Measurements from ENCODE around the gene VWA3B. TPM values are rescaled to one million over a fixed set of nuclear protein-coding genes. Genes with fewer than 3 reads are reported as not detected.

The VWA3B gene
- total and polyA plus RNA-seq, 2 experiments from 2014 or later: 0.80 TPM; not detected in 1

DNA sequence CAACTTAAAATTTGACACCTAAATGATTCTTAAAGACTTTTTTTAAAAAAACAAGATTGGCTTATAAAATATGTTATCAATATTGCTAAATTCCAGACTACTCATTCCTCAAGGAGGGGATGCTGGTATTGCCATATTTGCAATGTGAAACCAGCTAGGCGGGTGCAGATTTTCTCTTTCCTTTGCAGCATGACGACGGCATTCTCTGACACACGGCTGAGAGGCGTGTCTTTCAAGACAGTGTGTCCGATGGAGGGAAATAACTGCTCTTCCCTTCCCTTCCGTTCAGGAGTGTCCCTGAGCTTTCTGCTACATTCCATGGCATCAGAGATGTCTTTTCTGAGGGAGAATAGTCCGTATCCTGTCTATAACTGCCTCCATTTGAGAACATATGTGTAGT lies 221.1 kb downstream of the VWA3B start:
- 81% methylated on average over 8 of the region's 8 CpGs for WGBS (ENCODE audit: low lambda C conversion rate, missing lambda C conversion rate)
- H3K9me2 ChIP-seq (replicated peaks; ENCODE audit: insufficient read depth): no peaks in the 10 kb centered on the region
- H3K4me1 ChIP-seq (ENCODE audit: insufficient read depth): no peaks in the 10 kb centered on the region
- H3K4me3 ChIP-seq: no peak overlapping the region
- H3K9me3 ChIP-seq (ENCODE audit: low read depth): no peaks in the 10 kb centered on the region
- no peak for DNase-seq (ENCODE audit: low spot score)
- no peak for TF ChIP-seq EZH2 (IDR thresholded peaks at IDR 0.05; ENCODE audit: borderline replicate concordance)
- TF ChIP-seq, protein P1, sequence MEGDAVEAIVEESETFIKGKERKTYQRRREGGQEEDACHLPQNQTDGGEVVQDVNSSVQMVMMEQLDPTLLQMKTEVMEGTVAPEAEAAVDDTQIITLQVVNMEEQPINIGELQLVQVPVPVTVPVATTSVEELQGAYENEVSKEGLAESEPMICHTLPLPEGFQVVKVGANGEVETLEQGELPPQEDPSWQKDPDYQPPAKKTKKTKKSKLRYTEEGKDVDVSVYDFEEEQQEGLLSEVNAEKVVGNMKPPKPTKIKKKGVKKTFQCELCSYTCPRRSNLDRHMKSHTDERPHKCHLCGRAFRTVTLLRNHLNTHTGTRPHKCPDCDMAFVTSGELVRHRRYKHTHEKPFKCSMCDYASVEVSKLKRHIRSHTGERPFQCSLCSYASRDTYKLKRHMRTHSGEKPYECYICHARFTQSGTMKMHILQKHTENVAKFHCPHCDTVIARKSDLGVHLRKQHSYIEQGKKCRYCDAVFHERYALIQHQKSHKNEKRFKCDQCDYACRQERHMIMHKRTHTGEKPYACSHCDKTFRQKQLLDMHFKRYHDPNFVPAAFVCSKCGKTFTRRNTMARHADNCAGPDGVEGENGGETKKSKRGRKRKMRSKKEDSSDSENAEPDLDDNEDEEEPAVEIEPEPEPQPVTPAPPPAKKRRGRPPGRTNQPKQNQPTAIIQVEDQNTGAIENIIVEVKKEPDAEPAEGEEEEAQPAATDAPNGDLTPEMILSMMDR (IDR thresholded peaks at IDR 0.05; ENCODE audit: poor library complexity): no peak
- no peak for TF ChIP-seq EZH2phosphoT487 (IDR thresholded peaks at IDR 0.05; ENCODE audit: low read depth, severe bottlenecking, unreplicated experiment)
- no peak overlapping the region for H2AFZ ChIP-seq
- no peaks in the 10 kb centered on the region for H3K36me3 ChIP-seq (replicated peaks; ENCODE audit: insufficient read depth, low read depth)
- no peak overlapping the region for H3K4me2 ChIP-seq
- no peak overlapping the region for H3K27ac ChIP-seq
- no peaks in the 10 kb centered on the region for H3K79me2 ChIP-seq
- H4K20me1 ChIP-seq (ENCODE audit: insufficient read depth, poor library complexity, severe bottlenecking): no peaks in the 10 kb centered on the region
- no peaks in the 10 kb centered on the region for H3K27me3 ChIP-seq

DNA sequence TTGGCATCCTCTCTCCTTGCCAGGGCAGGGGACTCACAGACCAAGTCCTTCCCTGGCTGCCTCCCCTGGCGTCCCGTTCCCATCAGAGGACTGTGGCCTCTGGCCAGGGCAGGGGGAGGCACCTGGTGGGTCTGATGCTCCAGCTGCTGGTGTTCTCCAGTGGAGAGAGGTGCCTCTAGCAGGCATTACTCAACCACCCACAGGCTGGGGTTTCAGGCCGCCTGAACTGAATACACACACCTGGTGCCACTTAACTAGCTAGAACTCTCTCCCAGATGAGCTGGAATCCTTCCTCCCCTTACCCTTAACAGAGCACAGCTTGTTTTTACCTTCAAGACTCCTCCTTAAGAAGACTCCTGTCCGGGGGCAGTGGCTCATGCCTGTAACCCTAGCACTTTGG lies 221.6 kb downstream of the VWA3B start:
- Histone ChIP-seq H3K4me1 (ENCODE audit: insufficient read depth) (no peaks in the 10 kb centered on the region), H3K4me2 (no peak overlapping the region), H3K4me3 (no peak overlapping the region), H3K36me3 (replicated peaks; ENCODE audit: insufficient read depth, low read depth) (no peaks in the 10 kb centered on the region), H3K27ac (no peak overlapping the region), H2AFZ (no peak overlapping the region), H4K20me1 (ENCODE audit: insufficient read depth, poor library complexity, severe bottlenecking) (no peaks in the 10 kb centered on the region), H3K9me2 (replicated peaks; ENCODE audit: insufficient read depth) (no peaks in the 10 kb centered on the region), H3K9me3 (ENCODE audit: low read depth) (no peaks in the 10 kb centered on the region), H3K27me3 (no peaks in the 10 kb centered on the region), H3K79me2 (no peaks in the 10 kb centered on the region)
- 78% methylated on average over 4 of the region's 4 CpGs for WGBS (ENCODE audit: low lambda C conversion rate, missing lambda C conversion rate)
- no peak for DNase-seq (ENCODE audit: low spot score)
- TF ChIP-seq EZH2 (IDR thresholded peaks at IDR 0.05; ENCODE audit: borderline replicate concordance) (no peak), EZH2phosphoT487 (IDR thresholded peaks at IDR 0.05; ENCODE audit: low read depth, severe bottlenecking, unreplicated experiment) (no peak)
- TF ChIP-seq, protein P1 (IDR thresholded peaks at IDR 0.05; ENCODE audit: poor library complexity): no peak

DNA sequence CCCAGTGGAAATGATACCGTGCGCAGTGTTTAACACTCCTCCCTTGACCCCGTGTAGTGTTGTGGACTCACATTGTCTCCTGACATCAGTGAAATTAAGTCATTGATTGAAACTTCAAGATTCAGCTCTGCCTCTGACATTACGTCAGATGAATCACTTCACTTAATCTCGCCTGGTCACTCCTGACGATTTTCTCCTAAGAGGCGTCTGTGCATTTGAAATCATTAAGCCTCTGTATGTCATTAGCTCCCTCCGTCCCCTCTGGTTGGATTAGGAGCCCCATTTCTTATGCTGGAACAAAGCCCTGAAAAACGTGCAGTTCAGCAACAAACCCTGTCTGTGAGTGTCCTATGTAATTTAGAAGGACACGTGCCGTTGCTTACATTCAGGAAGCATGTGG lies 222.6 kb downstream of the VWA3B start:
- no peak for DNase-seq (ENCODE audit: low spot score)
- H3K4me2 ChIP-seq: no peak overlapping the region
- no peak overlapping the region for H3K4me3 ChIP-seq
- no peaks in the 10 kb centered on the region for H3K36me3 ChIP-seq (replicated peaks; ENCODE audit: insufficient read depth, low read depth)
- H3K27me3 ChIP-seq: no peaks in the 10 kb centered on the region
- H3K9me2 ChIP-seq (replicated peaks; ENCODE audit: insufficient read depth): no peaks in the 10 kb centered on the region
- H2AFZ ChIP-seq: no peak overlapping the region
- no peaks in the 10 kb centered on the region for H3K79me2 ChIP-seq
- 89% methylated on average over 11 of the region's 11 CpGs for WGBS (ENCODE audit: low lambda C conversion rate, missing lambda C conversion rate)
- no peaks in the 10 kb centered on the region for H3K4me1 ChIP-seq (ENCODE audit: insufficient read depth)
- H3K27ac ChIP-seq: no peak overlapping the region
- no peaks in the 10 kb centered on the region for H4K20me1 ChIP-seq (ENCODE audit: insufficient read depth, poor library complexity, severe bottlenecking)
- TF ChIP-seq, protein P1 (IDR thresholded peaks at IDR 0.05; ENCODE audit: poor library complexity): no peak
- TF ChIP-seq EZH2phosphoT487 (IDR thresholded peaks at IDR 0.05; ENCODE audit: low read depth, severe bottlenecking, unreplicated experiment) (no peak), EZH2 (IDR thresholded peaks at IDR 0.05; ENCODE audit: borderline replicate concordance) (no peak)
- no peaks in the 10 kb centered on the region for H3K9me3 ChIP-seq (ENCODE audit: low read depth)

DNA sequence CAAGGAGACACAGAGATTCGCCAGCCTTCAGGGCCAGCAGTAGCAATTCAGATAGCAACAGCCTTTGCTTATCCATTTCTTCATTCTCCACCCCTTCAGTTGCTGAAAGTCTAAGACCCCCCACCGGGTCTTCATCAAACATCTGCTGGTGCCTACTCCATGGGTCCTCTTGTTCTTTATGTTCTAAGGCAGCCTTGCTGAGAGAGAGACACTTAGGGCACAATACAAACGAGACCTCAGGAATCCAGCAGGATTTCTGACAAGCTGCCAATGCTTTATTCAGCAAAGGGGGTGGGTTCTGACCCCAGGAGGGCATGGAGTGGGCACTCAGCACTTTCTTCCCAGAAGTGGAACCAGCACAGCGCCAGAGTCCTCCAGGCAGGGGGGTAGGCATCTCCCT lies 223.0 kb downstream of the VWA3B start:
- Histone ChIP-seq H3K27me3 (no peaks in the 10 kb centered on the region), H3K36me3 (replicated peaks; ENCODE audit: insufficient read depth, low read depth) (no peaks in the 10 kb centered on the region), H3K4me1 (ENCODE audit: insufficient read depth) (no peaks in the 10 kb centered on the region), H3K4me2 (no peak overlapping the region), H3K4me3 (no peak overlapping the region), H3K27ac (no peak overlapping the region), H3K79me2 (no peaks in the 10 kb centered on the region), H2AFZ (no peak overlapping the region), H3K9me2 (replicated peaks; ENCODE audit: insufficient read depth) (no peaks in the 10 kb centered on the region), H4K20me1 (ENCODE audit: insufficient read depth, poor library complexity, severe bottlenecking) (no peaks in the 10 kb centered on the region), H3K9me3 (ENCODE audit: low read depth) (no peaks in the 10 kb centered on the region)
- TF ChIP-seq EZH2phosphoT487 (IDR thresholded peaks at IDR 0.05; ENCODE audit: low read depth, severe bottlenecking, unreplicated experiment) (no peak), EZH2 (IDR thresholded peaks at IDR 0.05; ENCODE audit: borderline replicate concordance) (no peak)
- TF ChIP-seq, protein P1 (IDR thresholded peaks at IDR 0.05; ENCODE audit: poor library complexity): no peak
- no peak for DNase-seq (ENCODE audit: low spot score)
- 82% methylated on average over 4 of the region's 4 CpGs for WGBS (ENCODE audit: low lambda C conversion rate, missing lambda C conversion rate)
